Muscle layer of colon (tissue), 2 donors: Measurements from ENCODE around the gene OR2W1.

Experiments
- H3K27ac ChIP-seq: one replicate; pipeline ENCODE4 v1.7.0; 2013; ENCODE audit warnings: low read depth, mild to moderate bottlenecking, low read length, moderate library complexity
- H3K27me3 ChIP-seq, 2 donors: one replicate each; pipeline ENCODE4 v1.7.0; 2013; ENCODE audit warnings: low read length in 2 of 2, mild to moderate bottlenecking in 2 of 2; ENCODE audit not compliant: insufficient read depth in 2 of 2, control insufficient read depth in 1 of 2
- H3K36me3 ChIP-seq: one replicate; pipeline ENCODE4 v1.7.0; 2013; ENCODE audit warnings: mild to moderate bottlenecking, low read length; ENCODE audit not compliant: insufficient read depth
- H3K4me1 ChIP-seq: one replicate; pipeline ENCODE4 v1.7.0; 2013; ENCODE audit warnings: mild to moderate bottlenecking, low read length; ENCODE audit not compliant: insufficient read depth
- H3K4me3 ChIP-seq, 2 donors: one replicate each; pipeline ENCODE4 v1.7.0; 2013; ENCODE audit warnings: low read length in 2 of 2, low read depth in 1 of 2, mild to moderate bottlenecking in 1 of 2, moderate library complexity in 1 of 2
- H3K9ac ChIP-seq: one replicate; pipeline ENCODE4 v1.7.0; 2013; ENCODE audit warnings: low read length
- H3K9me3 ChIP-seq: one replicate; pipeline ENCODE4 v1.7.0; 2013; ENCODE audit warnings: mild to moderate bottlenecking, low read length
- donor health status: abdominal sarcoma.
- donor health status: Adenocarcinoma of cecum.

The OR2W1 gene

DNA sequence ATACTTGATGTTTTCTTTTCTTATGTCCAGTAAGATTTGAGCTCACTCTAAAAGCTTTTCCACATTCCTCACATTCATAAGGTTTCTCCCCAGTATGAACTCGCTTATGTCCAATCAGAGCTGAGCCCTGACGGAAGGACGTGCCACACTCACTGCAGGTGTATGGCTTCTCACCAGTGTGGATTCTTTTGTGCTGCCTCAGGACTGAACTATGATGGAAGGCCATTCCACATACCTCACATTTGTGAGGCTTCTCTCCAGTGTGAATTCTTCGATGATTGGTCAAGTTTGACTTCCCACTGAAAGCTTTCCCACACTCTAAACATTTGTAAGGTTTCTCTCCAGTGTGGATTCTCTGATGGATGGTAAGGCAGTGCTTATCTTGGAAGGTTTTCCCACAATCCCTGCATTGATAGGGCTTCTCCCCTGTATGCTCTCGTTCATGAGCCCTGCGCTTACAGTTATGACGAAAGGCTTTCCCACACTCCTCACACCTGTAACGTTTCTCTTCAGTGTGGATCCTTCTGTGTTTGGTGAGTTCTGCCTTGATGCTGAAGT lies 49.8 kb downstream of the OR2W1 start:
- H3K36me3 ChIP-seq = peaks cover 4% of the 10 kb centered on the region
- H3K9me3 ChIP-seq = no peaks in the 10 kb centered on the region
- no peaks in the 10 kb centered on the region for H3K27me3 ChIP-seq

More for the DNA sequence above, 49.8 kb downstream of the OR2W1 start:
- Histone ChIP-seq H3K4me1 (no peaks in the 10 kb centered on the region), H3K4me3 (no peak overlapping the region), H3K9ac (no peak overlapping the region), H3K27ac (no peak overlapping the region)
